Ovary (tissue), 9 donors: Measurements from ENCODE around the gene CEND1. TPM values are rescaled to one million over a fixed set of nuclear protein-coding genes. Genes with fewer than 3 reads are reported as not detected.

Experiments used
- DNase-seq, 5 donors: peaks; one replicate each; pipeline ENCODE4 v3.0.0-alpha.2; 2019 to 2020
- H3K27ac ChIP-seq, 2 donors: fragments of 200-600 bp; one replicate each; pipeline versions ENCODE4 v1.5.1 to v1.8.0; 2019 to 2022
- H3K27me3 ChIP-seq: fragments of 200-600 bp; one replicate; pipeline ENCODE4 v1.8.0; 2022
- H3K36me3 ChIP-seq: fragments of 200-600 bp; sonication (generic); one replicate; pipeline ENCODE4 v1.5.1; 2019
- H3K4me1 ChIP-seq: one replicate; pipeline ENCODE4 v1.8.1; 2013; ENCODE audit warnings: mild to moderate bottlenecking, moderate library complexity; ENCODE audit not compliant: insufficient read depth
- H3K4me3 ChIP-seq: fragments of 200-600 bp; sonication (generic); one replicate; pipeline ENCODE4 v1.5.1; 2017
- H3K9me3 ChIP-seq, 2 donors: fragments of 200-600 bp in 1 of 2; sonication (generic) in 1 of 2; one replicate each; pipeline versions ENCODE4 v1.5.1 to v1.8.1; 2013 to 2019; ENCODE audit warnings: mild to moderate bottlenecking in 1 of 2, moderate library complexity in 1 of 2
- EP300 ChIP-seq: sonication (generic); formaldehyde crosslinking; IDR thresholded peaks from one replicate; pipeline ENCODE4 v1.6.1; 2017; ENCODE audit warnings: antibody characterized with exemption
- POLR2A ChIP-seq: fragments of 450-650 bp; IDR thresholded peaks from one replicate; pipeline ENCODE4 v1.6.1; 2017; ENCODE audit warnings: antibody characterized with exemption, mild to moderate bottlenecking, moderate library complexity
- WGBS, 3 donors: extraction: QIAGEN DNeasy Blood & Tissue Kit in 1 of 3; methylation state at CpG; one replicate each; pipeline versions ENCODE4 v1.1.5 to v1.1.7; 2013 to 2017; 5-methylcytosine and 5-hydroxymethylcytosine counted together
- intact Hi-C, 4 donors: fragments of 100-400 bp; cut with DNase I; formaldehyde crosslinking; loops; one replicate each; pipeline versions ENCODE4 v1.11.0 to v1.15.1; 2022 to 2023
- polyA plus RNA-seq, 2 donors: library from polyadenylated mRNA; stranded (reverse); fragments of 200-250 nt in 1 of 2; fragments of 350-450 nt in 1 of 2; fragmentation: Illumina TruSeq in 1 of 2; extraction: RNeasy Lipid Tissue Mini Kit (QIAGEN cat#74804) in 1 of 2; gene quantifications; one replicate each; pipeline ENCODE4 v1.2.3, GENCODE V29; 2013 to 2014
- total RNA-seq, 7 donors: library from RNA; depleted of rRNA in 2 of 7; stranded (reverse); fragments of >200 nt in 2 of 7; fragmentation: NEBNext Ultra II Directional in 3 of 7; extraction: Animal tissue kit (Norgen Biotek cat#: 25700) in 3 of 7; gene quantifications; one replicate each; pipeline versions ENCODE4 v1.1.0 to v1.2.4, GENCODE V29; 2016 to 2023
- TF ChIP-seq, protein P1 (sequence below), 3 donors: fragments of 450-650 bp in 2 of 3; fragments of 200-600 bp in 1 of 3; IDR thresholded peaks; one replicate each; pipeline versions ENCODE4 v1.5.1 to v1.8.0; 2016 to 2022; ENCODE audit warnings: antibody characterized with exemption in 3 of 3, mild to moderate bottlenecking in 1 of 3
- donor health status: DM: no; HTN: no; CAD: no; lungs with moderate emphysema.
- donor health status: DM: no; HTN: no; CAD: no.
- donor health status: Bipolar disorder and iron deficiency.
- donor health status: DM: yes; HTN: yes; CAD: no.
- donor health status: DM: no; HTN: no; CAD: no.
- donor health status: DM: yes; HTN: yes; CAD: no.

Gene CEND1
- total and polyA plus RNA-seq, 9 donors: 0.07 to 0.15 TPM; not detected in 7

DNA sequence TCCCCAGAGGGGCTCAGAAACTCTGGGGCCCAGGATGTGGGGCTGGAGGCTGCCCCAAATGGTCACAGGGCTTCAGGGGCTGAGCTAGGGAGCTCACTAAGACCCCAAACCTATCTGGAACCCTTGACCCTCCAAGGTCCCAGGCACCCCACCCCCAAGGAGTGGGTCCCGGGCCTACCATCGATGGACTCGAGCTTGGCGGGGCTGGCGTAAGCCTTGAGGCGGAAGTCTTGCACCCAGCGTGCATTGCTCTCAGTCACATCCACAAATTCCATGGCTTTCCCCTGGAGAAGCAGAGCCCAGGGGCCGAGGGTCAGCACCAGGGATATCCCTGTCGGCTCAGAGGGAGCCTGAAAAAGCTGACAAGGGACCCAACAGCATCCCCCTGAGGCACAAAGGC, 16.1 kb downstream of the CEND1 start:
- no peak for TF ChIP-seq EP300
- TF ChIP-seq, protein P1, sequence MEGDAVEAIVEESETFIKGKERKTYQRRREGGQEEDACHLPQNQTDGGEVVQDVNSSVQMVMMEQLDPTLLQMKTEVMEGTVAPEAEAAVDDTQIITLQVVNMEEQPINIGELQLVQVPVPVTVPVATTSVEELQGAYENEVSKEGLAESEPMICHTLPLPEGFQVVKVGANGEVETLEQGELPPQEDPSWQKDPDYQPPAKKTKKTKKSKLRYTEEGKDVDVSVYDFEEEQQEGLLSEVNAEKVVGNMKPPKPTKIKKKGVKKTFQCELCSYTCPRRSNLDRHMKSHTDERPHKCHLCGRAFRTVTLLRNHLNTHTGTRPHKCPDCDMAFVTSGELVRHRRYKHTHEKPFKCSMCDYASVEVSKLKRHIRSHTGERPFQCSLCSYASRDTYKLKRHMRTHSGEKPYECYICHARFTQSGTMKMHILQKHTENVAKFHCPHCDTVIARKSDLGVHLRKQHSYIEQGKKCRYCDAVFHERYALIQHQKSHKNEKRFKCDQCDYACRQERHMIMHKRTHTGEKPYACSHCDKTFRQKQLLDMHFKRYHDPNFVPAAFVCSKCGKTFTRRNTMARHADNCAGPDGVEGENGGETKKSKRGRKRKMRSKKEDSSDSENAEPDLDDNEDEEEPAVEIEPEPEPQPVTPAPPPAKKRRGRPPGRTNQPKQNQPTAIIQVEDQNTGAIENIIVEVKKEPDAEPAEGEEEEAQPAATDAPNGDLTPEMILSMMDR (IDR thresholded peaks at IDR 0.05): no peak
- TF ChIP-seq POLR2A: no peak
- Histone ChIP-seq H3K27me3 (no peaks in the 10 kb centered on the region), H3K4me1 (peaks cover 12% of the 10 kb centered on the region), H3K27ac (no peak overlapping the region), H3K9me3 (no peaks in the 10 kb centered on the region), H3K36me3 (no peaks in the 10 kb centered on the region), H3K4me3 (no peak overlapping the region)
- intact Hi-C loops: no loop called here
- DNase-seq: no peak
- 83 to 91% (median 87%) methylated on average over 9 of the region's 9 CpGs for WGBS, 3 donors

DNA sequence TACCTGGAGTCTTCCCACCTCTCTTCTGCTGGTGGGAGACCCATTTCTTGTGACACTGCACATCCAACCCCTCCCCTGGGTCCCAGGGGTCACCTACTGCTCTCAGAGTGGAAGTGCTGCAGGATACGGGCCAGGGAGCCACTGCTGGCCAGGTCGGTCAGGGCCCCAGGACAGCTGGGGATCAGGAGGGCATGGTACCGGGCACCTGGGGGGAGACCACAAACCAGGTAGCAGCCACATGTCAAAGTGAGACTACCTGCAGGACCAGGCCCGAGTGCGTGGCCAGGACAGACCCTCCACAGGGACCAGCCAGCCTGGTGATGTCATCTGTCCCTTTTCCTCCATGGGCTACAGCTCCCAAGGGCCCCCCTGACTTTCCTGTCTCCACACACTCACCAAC, 16.5 kb downstream of the CEND1 start:
- intact Hi-C loops: no loop called here
- Histone ChIP-seq H3K36me3 (no peaks in the 10 kb centered on the region), H3K27me3 (no peaks in the 10 kb centered on the region), H3K27ac (no peak overlapping the region), H3K4me1 (peaks cover 12% of the 10 kb centered on the region), H3K9me3 (no peaks in the 10 kb centered on the region), H3K4me3 (no peak overlapping the region)
- WGBS, 3 donors: 87 to 92% (median 90%) methylated on average over 3 to 5 of the region's 5 CpGs
- no peak for DNase-seq
- TF ChIP-seq EP300 (no peak), POLR2A (no peak)
- TF ChIP-seq, protein P1 (IDR thresholded peaks at IDR 0.05): no peak

DNA sequence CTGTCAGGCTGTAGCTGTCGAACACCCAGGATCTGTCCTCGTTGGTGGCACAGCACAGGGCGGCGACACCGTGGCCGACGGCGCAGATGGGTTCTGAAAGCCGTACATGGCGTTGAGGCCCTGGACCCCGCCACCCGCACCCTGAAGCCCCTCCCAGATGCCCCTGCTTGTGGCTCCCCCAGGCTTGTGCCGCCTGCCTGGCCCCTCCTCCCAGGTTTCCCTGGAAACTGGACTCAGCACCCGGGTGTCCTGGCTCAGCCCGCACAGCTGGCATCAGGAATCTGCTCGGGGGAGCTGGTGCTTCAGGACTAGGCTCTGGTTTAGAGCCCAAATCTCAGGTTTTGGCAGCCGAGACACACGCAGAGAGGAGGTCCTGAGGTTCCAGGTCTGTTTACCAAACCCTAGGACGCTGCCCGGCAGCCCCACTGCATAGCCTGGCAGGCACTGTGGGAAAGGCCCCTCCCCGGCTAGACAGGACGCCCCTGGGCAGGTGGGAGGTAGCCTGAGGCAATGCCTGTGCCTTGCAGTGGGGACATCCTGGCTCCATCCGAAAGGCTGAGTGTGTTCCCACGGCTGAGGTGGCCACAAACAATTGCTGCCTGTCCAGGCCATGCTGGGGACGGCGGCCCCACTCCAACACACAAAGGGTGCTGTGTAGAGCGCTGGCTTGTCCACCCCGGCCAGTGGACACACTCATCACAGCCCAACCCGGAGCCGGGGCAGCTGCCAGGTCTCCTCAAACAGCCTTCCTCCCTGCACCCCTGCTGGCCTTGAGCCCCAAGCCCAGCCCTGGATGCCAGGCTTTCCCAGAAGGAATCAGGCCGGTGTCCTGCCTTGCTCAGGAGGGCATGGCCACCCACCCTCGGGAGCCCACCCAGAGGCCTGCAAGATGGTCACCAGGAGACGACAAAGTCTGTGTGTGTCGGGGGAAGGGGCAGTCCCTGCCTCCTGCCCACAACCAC, 17.2 kb downstream of the CEND1 start:
- Histone ChIP-seq H3K27ac (no peak overlapping the region), H3K27me3 (no peaks in the 10 kb centered on the region), H3K4me3 (no peak overlapping the region), H3K9me3 (no peaks in the 10 kb centered on the region), H3K4me1 (peaks cover 7% of the 10 kb centered on the region), H3K36me3 (no peaks in the 10 kb centered on the region)
- no peak for TF ChIP-seq EP300
- TF ChIP-seq, protein P1 (IDR thresholded peaks at IDR 0.05): no peak
- no peak for TF ChIP-seq POLR2A
- 65 to 68% (median 66%) methylated on average over 34 of the region's 34 CpGs for WGBS, 3 donors
- DNase-seq: peak in 3 of 5 donors; percentile 21 to 28 (median 25)
- intact Hi-C loops: no loop called here

DNA sequence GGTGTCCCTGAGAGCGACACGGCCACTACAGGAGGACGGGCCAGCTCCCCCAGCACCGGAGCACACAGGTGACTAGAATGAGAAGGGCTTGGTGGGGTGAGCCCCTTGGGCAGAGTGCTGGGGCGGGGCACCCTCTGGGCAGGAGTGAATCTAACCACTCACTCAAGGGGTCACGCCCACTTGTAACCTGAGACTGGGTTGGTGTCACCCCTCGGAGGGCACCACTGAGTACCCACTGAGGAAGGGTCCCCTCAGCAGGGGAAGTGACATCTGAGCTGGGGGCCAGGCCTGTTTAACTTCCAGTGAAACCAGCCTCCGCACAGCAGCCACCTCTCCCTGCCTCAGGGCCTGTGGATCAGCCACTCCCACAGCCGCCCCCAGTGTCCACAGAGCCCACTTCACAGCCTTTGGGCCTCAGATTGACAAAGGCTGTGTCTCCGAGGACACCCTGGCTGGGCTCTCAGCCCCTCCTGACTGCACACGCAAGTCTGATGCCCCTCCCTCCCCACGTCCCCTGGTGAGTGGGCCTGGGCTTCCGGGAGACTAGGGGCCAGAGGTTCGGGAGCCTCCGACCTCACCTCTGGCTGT, 18.2 kb downstream of the CEND1 start:
- H3K27me3 ChIP-seq: no peaks in the 10 kb centered on the region
- peak in 1 of 5 donors; percentile 25 for DNase-seq
- intact Hi-C loops: no loop called here
- 81 to 85% (median 83%) methylated on average over 14 to 15 of the region's 15 CpGs for WGBS, 3 donors
- no peak for TF ChIP-seq POLR2A
- no peak for TF ChIP-seq EP300
- TF ChIP-seq, protein P1 (IDR thresholded peaks at IDR 0.05): no peak
- peaks cover 7% of the 10 kb centered on the region for H3K4me1 ChIP-seq
- no peak overlapping the region for H3K4me3 ChIP-seq
- H3K36me3 ChIP-seq: no peaks in the 10 kb centered on the region
- no peaks in the 10 kb centered on the region for H3K9me3 ChIP-seq
- H3K27ac ChIP-seq: no peak overlapping the region
